ENCODE measurements around the gene UGT3A1.

- TF ChIP-seq CTCF (IDR thresholded peaks at IDR 0.05) (no peak), POLR2A (IDR thresholded peaks at IDR 0.05) (no peak)
Observed at GRCh38 chr5:35990520-35990919, 670 bp downstream of the UGT3A1 start.
